Measurements from ENCODE around the gene ID3. TPM values are rescaled to one million over a fixed set of nuclear protein-coding genes. Genes with fewer than 3 reads are reported as not detected.
A peak's percentile ranks its signal among the peaks of the same experiment; 100 is the strongest.

Gene ID3
- total and polyA plus RNA-seq, 9 of the 15 experiments (the other 6 are each of a cell fraction or from before 2014, with no cell fraction given) = 6.8 to 59.8 (median 23.5) TPM

- TF ChIP-seq THAP12 (CRISPR knock-in tag; IDR thresholded peaks at IDR 0.05) = no peak
- TF ChIP-seq HDAC6 (IDR thresholded peaks at IDR 0.05; ENCODE audit: low read depth, low read length) = no peak
- no peak for TF ChIP-seq ETS1 (conservative IDR thresholded peaks at IDR 0.05; ENCODE audit: control insufficient read depth, low read depth, low read length)
- TF ChIP-seq SREBF1 (IDR thresholded peaks at IDR 0.05; ENCODE audit: borderline replicate concordance, low read depth, low read length) = no peak
- TF ChIP-seq ETV1 (tag; conservative IDR thresholded peaks at IDR 0.05; ENCODE audit: low read depth) = no peak
- TF ChIP-seq CBFA2T3 (IDR thresholded peaks at IDR 0.05) = peak; percentile 42; the same call in 1 of the 2 replicates
- no peak for TF ChIP-seq ELK3 (CRISPR knock-in tag; IDR thresholded peaks at IDR 0.05)
- TF ChIP-seq KLF1 (tag; IDR thresholded peaks at IDR 0.05) = no peak
- no peak for TF ChIP-seq HEY1 (CRISPR knock-in tag; IDR thresholded peaks at IDR 0.05; ENCODE audit: borderline replicate concordance)
- TF ChIP-seq KDM4B (IDR thresholded peaks at IDR 0.05; ENCODE audit: borderline replicate concordance in 2 of 2, low read depth in 1 of 2) = no peak
- no peak for TF ChIP-seq TCF15 (CRISPR knock-in tag; IDR thresholded peaks at IDR 0.05)
- TF ChIP-seq ZNF717 (CRISPR knock-in tag; IDR thresholded peaks at IDR 0.05) = no peak
- TF ChIP-seq MCM3 (IDR thresholded peaks at IDR 0.05) = no peak
- no peak for TF ChIP-seq E2F6 (IDR thresholded peaks at IDR 0.05; ENCODE audit: borderline replicate concordance in 1 of 2, extremely low read depth in 1 of 2, insufficient read depth in 1 of 2, insufficient read length in 1 of 2, low read depth in 1 of 2, low read length in 1 of 2, poor library complexity in 1 of 2, severe bottlenecking in 1 of 2)
- TF ChIP-seq SMARCA5 (IDR thresholded peaks at IDR 0.05) = peak; percentile 24; the same call in 1 of the 2 replicates
- TF ChIP-seq SMAD3 (CRISPR knock-in tag; conservative IDR thresholded peaks at IDR 0.05) = no peak
- TF ChIP-seq ZBTB43 (CRISPR knock-in tag; IDR thresholded peaks at IDR 0.05) = no peak
- TF ChIP-seq RBFOX2 (IDR thresholded peaks at IDR 0.05; ENCODE audit: low read depth, low read length) = no peak
- TF ChIP-seq ZFP36 (IDR thresholded peaks at IDR 0.05; ENCODE audit: low read depth, low read length, partially characterized antibody) = peak; percentile 97
- no peak for TF ChIP-seq BACH1 (tag; IDR thresholded peaks at IDR 0.05)
Observed at GRCh38 chr1:23525558-23526250, 33.6 kb downstream of the ID3 start (continued).
